H1 (cell line): Measurements from ENCODE around the gene CPE. TPM values are rescaled to one million over a fixed set of nuclear protein-coding genes. Genes with fewer than 3 reads are reported as not detected.

Experiments
- CTCF ChIA-PET: fragments of 300-600 bp; sonication (Branson Sonifier 250); formaldehyde crosslinking; loops from one replicate; lab custom pipeline; 2021; ENCODE audit not compliant: partially characterized antibody; lab: Charles Lee
- POLR2A ChIA-PET: fragments of 300-600 bp; sonication (Branson Sonifier 250); formaldehyde crosslinking; loops from one replicate; lab custom pipeline; 2021; ENCODE audit warnings: inconsistent platforms; ENCODE audit not compliant: partially characterized antibody; lab: Charles Lee
- DNase-seq, 2 experiments: peaks; one replicate each; pipeline versions ENCODE4 v3.0.0 to v3.0.0-alpha.2; 2010 to 2022; ENCODE audit warnings: low spot score in 2 of 2, low read depth in 1 of 2, mixed read lengths in 1 of 2
- FAIRE-seq: peaks from 2 replicates; lab custom pipeline; 2011; peaks lifted over from hg19 to GRCh38; lab: Jason Lieb, UNC
- H2AFZ ChIP-seq: 2 replicates; pipeline ENCODE4 v1.8.1; 2012; ENCODE audit warnings: low read length, inconsistent platforms
- H2AK5ac ChIP-seq: 2 replicates; pipeline ENCODE4 v1.6.1; 2013; ENCODE audit warnings: low read depth, low read length
- H2BK120ac ChIP-seq: replicated peaks from 2 replicates; pipeline ENCODE3; 2013; ENCODE audit warnings: low read depth, low read length, inconsistent platforms
- H2BK12ac ChIP-seq: 2 replicates; pipeline ENCODE4 v1.6.1; 2013; ENCODE audit warnings: low read depth, low read length
- H2BK15ac ChIP-seq: 2 replicates; pipeline ENCODE4 v1.6.1; 2013; ENCODE audit warnings: low read length
- H2BK20ac ChIP-seq: 2 replicates; pipeline ENCODE4 v1.6.1; 2013; ENCODE audit warnings: low read length
- H2BK5ac ChIP-seq: 2 replicates; pipeline ENCODE4 v1.6.1; 2013; ENCODE audit warnings: low read depth, low read length
- H3K14ac ChIP-seq: 2 replicates; pipeline ENCODE4 v1.6.1; 2013; ENCODE audit warnings: inconsistent platforms; ENCODE audit not compliant: insufficient read length
- H3K18ac ChIP-seq: 2 replicates; pipeline ENCODE4 v1.6.1; 2013; ENCODE audit warnings: low read length; ENCODE audit errors: extremely low read depth
- H3K23ac ChIP-seq: 2 replicates; pipeline ENCODE4 v1.6.1; 2013; ENCODE audit warnings: inconsistent platforms; ENCODE audit not compliant: insufficient read length
- H3K23me2 ChIP-seq: 2 replicates; pipeline ENCODE4 v1.6.1; 2013; ENCODE audit warnings: low read depth, low read length
- H3K27ac ChIP-seq: 2 replicates; pipeline ENCODE4 v1.6.1; 2011; ENCODE audit warnings: low read depth, low read length, inconsistent platforms
- H3K27me3 ChIP-seq, 4 experiments: replicated peaks in 1 of 4; 1 replicate in 1 of 4; 2 replicates in 3 of 4; pipeline versions ENCODE4 v1.6.1 to v1.8.1; 2011 to 2013; ENCODE audit warnings: low read length in 3 of 4, mild to moderate bottlenecking in 3 of 4, inconsistent platforms in 2 of 4, mixed read lengths in 2 of 4, moderate library complexity in 1 of 4; ENCODE audit not compliant: control insufficient read depth in 3 of 4, insufficient read depth in 3 of 4; ENCODE audit errors: extremely low read depth in 1 of 4
- H3K36me3 ChIP-seq, 4 experiments: 2 replicates each; pipeline versions ENCODE4 v1.6.1 to v1.8.1; 2011 to 2013; ENCODE audit warnings: mild to moderate bottlenecking in 4 of 4, low read length in 3 of 4, moderate library complexity in 2 of 4, control low read depth in 1 of 4, inconsistent platforms in 1 of 4; ENCODE audit not compliant: insufficient read depth in 4 of 4, control insufficient read depth in 2 of 4
- H3K4ac ChIP-seq: replicated peaks from 2 replicates; pipeline ENCODE3; 2013; ENCODE audit warnings: low read length, low read depth, mixed read lengths, inconsistent platforms; ENCODE audit not compliant: insufficient read length
- H3K4me1 ChIP-seq, 4 experiments: replicated peaks in 1 of 4; 1 replicate in 1 of 4; 2 replicates in 3 of 4; pipeline versions ENCODE4 v1.6.1 to v1.8.1; 2011 to 2013; ENCODE audit warnings: low read length in 3 of 4, inconsistent platforms in 2 of 4, mixed read lengths in 1 of 4; ENCODE audit not compliant: insufficient read depth in 4 of 4, control insufficient read depth in 3 of 4
- H3K4me2 ChIP-seq, 2 experiments: 2 replicates each; pipeline versions ENCODE4 v1.6.1 to v1.8.1; 2011 to 2013; ENCODE audit warnings: low read depth in 2 of 2, low read length in 2 of 2, control low read depth in 1 of 2, inconsistent platforms in 1 of 2, mild to moderate bottlenecking in 1 of 2; ENCODE audit not compliant: insufficient read depth in 1 of 2
- H3K4me3 ChIP-seq, 4 experiments: fragments of 200-600, 300-600 bp in 1 of 4; sonication (generic), shearing (Covaris generic), sonication (Bioruptor Twin) in 1 of 4; 2 replicates each; pipeline versions ENCODE4 v1.5.1 to v1.8.1; 2011 to 2016; ENCODE audit warnings: low read length in 4 of 4, low read depth in 3 of 4, control low read depth in 2 of 4, inconsistent platforms in 2 of 4, mild to moderate bottlenecking in 2 of 4, mixed read lengths in 1 of 4, moderate library complexity in 1 of 4; ENCODE audit not compliant: insufficient read depth in 2 of 4; ENCODE audit errors: extremely low read depth in 1 of 4
- H3K56ac ChIP-seq: replicated peaks from 2 replicates; pipeline ENCODE3; 2013; ENCODE audit warnings: low read depth, mild to moderate bottlenecking, mixed read lengths, low read length, inconsistent platforms; ENCODE audit not compliant: insufficient read length
- H3K79me1 ChIP-seq: 2 replicates; pipeline ENCODE4 v1.6.1; 2013; ENCODE audit warnings: low read depth, low read length, control low read depth
- H3K79me2 ChIP-seq, 2 experiments: 2 replicates each; pipeline versions ENCODE4 v1.6.1 to v1.8.1; 2012 to 2013; ENCODE audit warnings: low read length in 2 of 2, mild to moderate bottlenecking in 2 of 2, inconsistent platforms in 1 of 2; ENCODE audit not compliant: insufficient read depth in 2 of 2, control insufficient read depth in 1 of 2
- H3K9ac ChIP-seq, 4 experiments: replicated peaks in 1 of 4; 1 replicate in 1 of 4; 2 replicates in 3 of 4; pipeline versions ENCODE4 v1.6.1 to v1.8.1; 2011 to 2013; ENCODE audit warnings: low read depth in 3 of 4, low read length in 3 of 4, control low read depth in 2 of 4, mild to moderate bottlenecking in 2 of 4, moderate library complexity in 2 of 4, inconsistent platforms in 1 of 4; ENCODE audit errors: extremely low read depth in 1 of 4
- H3K9me3 ChIP-seq, 2 experiments: 2 replicates each; pipeline versions ENCODE4 v1.6.1 to v1.8.1; 2012 to 2013; ENCODE audit warnings: mild to moderate bottlenecking in 2 of 2, moderate library complexity in 2 of 2, control low read depth in 1 of 2, inconsistent platforms in 1 of 2, low read depth in 1 of 2, low read length in 1 of 2, mixed read lengths in 1 of 2; ENCODE audit not compliant: insufficient read depth in 2 of 2
- H4K20me1 ChIP-seq, 2 experiments: replicated peaks in 1 of 2; 2 replicates each; pipeline versions ENCODE3 to v1.8.1; 2011 to 2013; ENCODE audit warnings: inconsistent platforms in 2 of 2, low read length in 2 of 2, mild to moderate bottlenecking in 1 of 2; ENCODE audit not compliant: insufficient read depth in 2 of 2, control insufficient read depth in 1 of 2
- H4K5ac ChIP-seq: 2 replicates; pipeline ENCODE4 v1.6.1; 2013; ENCODE audit warnings: low read length, low read depth, mixed read lengths, inconsistent platforms; ENCODE audit not compliant: insufficient read length
- H4K8ac ChIP-seq: 2 replicates; pipeline ENCODE4 v1.8.0; 2013; ENCODE audit warnings: mild to moderate bottlenecking, moderate library complexity, low read length, inconsistent platforms; ENCODE audit not compliant: insufficient read depth; ENCODE audit errors: extremely low read depth
- H4K91ac ChIP-seq: replicated peaks from 2 replicates; pipeline ENCODE3; 2013; ENCODE audit warnings: low read length, mixed read lengths, inconsistent platforms; ENCODE audit not compliant: insufficient read length
- ASH2L ChIP-seq: fragments of 200-600, 300-600 bp; sonication (generic); IDR thresholded peaks from one replicate; pipeline ENCODE4 v1.7.1; 2017; ENCODE audit warnings: low read length
- ATF2 ChIP-seq: IDR thresholded peaks from 2 replicates; pipeline ENCODE4 v1.6.1; 2012; ENCODE audit warnings: low read length, inconsistent platforms
- ATF3 ChIP-seq: IDR thresholded peaks from 2 replicates; pipeline ENCODE4 v1.6.1; 2011; ENCODE audit warnings: low read depth, mild to moderate bottlenecking, low read length; ENCODE audit not compliant: insufficient read depth
- BRCA1 ChIP-seq: IDR thresholded peaks from 2 replicates; pipeline ENCODE4 v1.6.1; 2012; ENCODE audit warnings: low read depth, low read length, improper control_type of control experiment
- E2F6 ChIP-seq: IDR thresholded peaks from 2 replicates; pipeline ENCODE4 v1.6.1; 2012; ENCODE audit warnings: inconsistent platforms
- MAX ChIP-seq: IDR thresholded peaks from 2 replicates; pipeline ENCODE4 v1.6.1; 2012; ENCODE audit warnings: inconsistent platforms
- NANOG ChIP-seq: IDR thresholded peaks from 2 replicates; pipeline ENCODE4 v1.6.1; 2011; ENCODE audit warnings: low read length, low read depth, mild to moderate bottlenecking, inconsistent platforms; ENCODE audit not compliant: insufficient read depth, poor library complexity, severe bottlenecking
- POLR2A ChIP-seq, 2 experiments: IDR thresholded peaks; 1 replicate in 1 of 2; 2 replicates in 1 of 2; pipeline ENCODE4 v1.6.1; 2011; ENCODE audit warnings: low read depth in 2 of 2, low read length in 2 of 2, mild to moderate bottlenecking in 2 of 2; ENCODE audit errors: control extremely low read depth in 1 of 2
- RXRA ChIP-seq: IDR thresholded peaks from 2 replicates; pipeline ENCODE4 v1.6.1; 2011; ENCODE audit warnings: low read depth, mild to moderate bottlenecking, low read length, moderate library complexity; ENCODE audit not compliant: insufficient read depth
- SP4 ChIP-seq: IDR thresholded peaks from 2 replicates; pipeline ENCODE4 v1.6.1; 2012; ENCODE audit warnings: low read length, inconsistent platforms
- SRF ChIP-seq: IDR thresholded peaks from 2 replicates; pipeline ENCODE4 v1.6.1; 2011; ENCODE audit warnings: mild to moderate bottlenecking, low read depth, low read length, moderate library complexity
- TCF12 ChIP-seq: IDR thresholded peaks from 2 replicates; pipeline ENCODE4 v1.6.1; 2011; ENCODE audit warnings: low read depth, mild to moderate bottlenecking, low read length
- WGBS, 2 experiments: shearing (Covaris generic) in 1 of 2; methylation state at CpG; one replicate each; pipeline versions ENCODE4 v1.1.6 to v1.1.7; 2013 to 2015; ENCODE audit warnings: low lambda C conversion rate in 2 of 2, mixed read lengths in 2 of 2, inconsistent platforms in 1 of 2, low coverage in 1 of 2, missing lambda C conversion rate in 1 of 2; ENCODE audit not compliant: insufficient replicate concordance in 2 of 2, insufficient coverage in 1 of 2, insufficient read length in 1 of 2; ENCODE audit errors: extremely low coverage in 1 of 2, missing lambda C conversion rate in 1 of 2; 5-methylcytosine and 5-hydroxymethylcytosine counted together
- polyA plus RNA-seq, 7 experiments: library from polyadenylated mRNA; depleted of rRNA in 3 of 7; stranded (reverse) in 5 of 7; unstranded in 2 of 7; fragments of >200 nt in 5 of 7; fragments of 200-250 nt in 2 of 7; gene quantifications; 1 replicate in 5 of 7; 2 replicates in 1 of 7; 4 replicates in 1 of 7; pipeline versions ENCODE4 v1.2.1 to v1.2.3, GENCODE V29; 2011 to 2013; ENCODE audit warnings: missing spikeins in 2 of 7, mixed read lengths in 2 of 7
- total RNA-seq: library from RNA; stranded (reverse); fragmentation: NEBNext Ultra II Directional; extraction: Animal tissue kit (Norgen Biotek cat#: 25700); gene quantifications from 2 replicates; pipeline ENCODE4 v1.2.1, GENCODE V29; 2021

Gene CPE
- total and polyA plus RNA-seq, 2 of the 8 experiments (the other 6 are each of a cell fraction or from before 2014, with no cell fraction given): 9.4 to 10.2 TPM

DNA sequence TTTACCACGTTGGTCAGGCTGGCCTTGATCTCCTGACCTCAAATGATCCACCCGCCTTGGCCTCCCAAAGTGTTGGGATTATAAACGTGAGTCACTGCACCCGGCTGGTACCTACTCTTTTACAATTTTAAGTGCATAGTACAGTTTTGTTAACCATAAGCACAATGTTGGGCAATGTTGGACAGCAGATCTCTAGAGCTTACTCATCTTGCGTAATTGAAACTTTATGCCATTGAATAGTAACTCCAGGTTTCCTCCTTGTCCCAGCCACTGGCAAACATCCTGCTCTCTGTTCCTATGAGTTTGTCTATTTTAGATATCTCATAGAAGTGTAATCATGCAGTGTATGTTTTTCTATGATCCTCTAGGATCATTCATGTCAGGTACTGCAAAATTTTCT, 9.3 kb upstream of the CPE start:
- POLR2A ChIA-PET: no interaction called here
- H4K5ac ChIP-seq: no peak overlapping the region

More for the DNA sequence above, 9.3 kb upstream of the CPE start:
- Histone ChIP-seq H3K56ac (no peak overlapping the region), H2BK12ac (no peak overlapping the region), H4K91ac (no peak overlapping the region), H2AFZ (no peak overlapping the region), H2BK120ac (no peak overlapping the region), H3K27ac (no peak overlapping the region), H3K9me3 (no peaks in the 10 kb centered on the region), H3K4ac (no peak overlapping the region), H2AK5ac (no peak overlapping the region), H2BK20ac (no peak overlapping the region), H3K9ac (no peak overlapping the region), H4K20me1 (no peaks in the 10 kb centered on the region), H3K14ac (no peak overlapping the region), H3K23me2 (no peaks in the 10 kb centered on the region), H3K4me1 (peaks cover 0 to 6% (median 2%) of the 10 kb centered on the region in 4 experiments; a peak in 2 of 7 replicates), H2BK5ac (no peak overlapping the region), H3K79me2 (no peaks in the 10 kb centered on the region), H3K79me1 (no peaks in the 10 kb centered on the region), H3K27me3 (no peaks in the 10 kb centered on the region), H3K4me3 (no peak overlapping the region), H4K8ac (no peak overlapping the region), H2BK15ac (no peak overlapping the region), H3K23ac (no peak overlapping the region), H3K18ac (no peak overlapping the region), H3K4me2 (no peak overlapping the region), H3K36me3 (no peaks in the 10 kb centered on the region)
- 81% methylated on average over 5 of the region's 5 CpGs; no CpG with 5 or more reads in 1 of the 2 experiments for WGBS, 2 experiments
- no peak for FAIRE-seq
- CTCF ChIA-PET: interaction anchor here (1.0 kb wide), 1 partner anchor 18 kb away, joined by 3 read pairs; no protein-coding TSS in a partner anchor
- TF ChIP-seq ATF2 (no peak), POLR2A (IDR thresholded peaks at IDR 0.05; ENCODE audit: control extremely low read depth in 1 of 2, low read depth in 2 of 2, low read length in 2 of 2) (no peak), SP4 (no peak), RXRA (no peak), SRF (no peak), TCF12 (no peak), ASH2L (no peak), E2F6 (no peak), MAX (no peak), ATF3 (no peak), NANOG (no peak), BRCA1 (no peak)
- DNase-seq: no peak
